GM18861 (cell line): Measurements from ENCODE around the gene LRRC37A3.
"Not testable (repeated sequence)": the region's sequence is repeated elsewhere in the genome, so short reads cannot be mapped to it uniquely, and the experiment has no call there.

Experiments used
- ATAC-seq: cut with Tn5 transposase; IDR thresholded peaks from one replicate; pipeline ENCODE4 v1.9.1; 2021; ENCODE audit not compliant: unreplicated experiment

LRRC37A3 gene

GRCh38 chr17:64927444-64927843 lies 8.2 kb upstream of the LRRC37A3 start:
- not testable (repeated sequence) for ATAC-seq

- ATAC-seq = not testable (repeated sequence)
These were observed 7.2 kb upstream of the LRRC37A3 start for GRCh38 chr17:64926430-64926829.

GRCh38 chr17:64925244-64925643 lies 6.0 kb upstream of the LRRC37A3 start:
- ATAC-seq = not testable (repeated sequence)

GRCh38 chr17:64923051-64923568 lies 3.8 kb upstream of the LRRC37A3 start:
- peak; percentile 32 for ATAC-seq

- no peak for ATAC-seq
These were observed 1.3 kb upstream of the LRRC37A3 start for GRCh38 chr17:64920419-64921172.

- no peak for ATAC-seq
These were observed 744 bp upstream of the LRRC37A3 start for GRCh38 chr17:64920026-64920418.

GRCh38 chr17:64918842-64919288 lies 413 bp downstream of the LRRC37A3 start:
- ATAC-seq = peak; percentile 30

GRCh38 chr17:64917540-64917939 lies 1.7 kb downstream of the LRRC37A3 start:
- not testable (repeated sequence) for ATAC-seq

- ATAC-seq = not testable (repeated sequence)
These were observed 4.0 kb downstream of the LRRC37A3 start for GRCh38 chr17:64915244-64915643.

- not testable (repeated sequence) for ATAC-seq
These were observed 9.1 kb downstream of the LRRC37A3 start for GRCh38 chr17:64910191-64910514.

GRCh38 chr17:64909511-64910190 lies 9.6 kb downstream of the LRRC37A3 start:
- not testable (repeated sequence) for ATAC-seq

- ATAC-seq = not testable (repeated sequence)
These were observed 15.2 kb downstream of the LRRC37A3 start for GRCh38 chr17:64904069-64904468.

GRCh38 chr17:64897136-64897535 lies 22.1 kb downstream of the LRRC37A3 start:
- not testable (repeated sequence) for ATAC-seq

GRCh38 chr17:64874210-64874609 lies 45.1 kb downstream of the LRRC37A3 start:
- ATAC-seq = not testable (repeated sequence)

- not testable (repeated sequence) for ATAC-seq
These were observed 71.5 kb downstream of the LRRC37A3 start for GRCh38 chr17:64847504-64848466.

- not testable (repeated sequence) for ATAC-seq
These were observed 72.4 kb downstream of the LRRC37A3 start for GRCh38 chr17:64846892-64847291.

- ATAC-seq = not testable (repeated sequence)
These were observed 75.4 kb downstream of the LRRC37A3 start for GRCh38 chr17:64843918-64844317.

GRCh38 chr17:64842900-64843299 lies 76.4 kb downstream of the LRRC37A3 start:
- ATAC-seq = not testable (repeated sequence)

- ATAC-seq = not testable (repeated sequence)
These were observed 78.3 kb downstream of the LRRC37A3 start for GRCh38 chr17:64840960-64841359.

GRCh38 chr17:64838513-64838912 lies 80.8 kb downstream of the LRRC37A3 start:
- not testable (repeated sequence) for ATAC-seq
